Stimulated activated naive B cell treated with anti-CD40 and anti-IgM and Interleukin-4, amounts not matched to agents 10 μg/mL and 1 μg/mL and 100 μg/mL, for 72 hours (primary cell): Measurements from ENCODE around the gene KIF1A.

Experiments
- ATAC-seq, 2 donors: fragments of 150-1000 bp; cut with Tn5 transposase; replicated peaks; 2 replicates each; pipeline ENCODE4 v1.10.0; 2021; ENCODE audit warnings: moderate library complexity in 1 of 2
- DNase-seq: peaks from one replicate; pipeline ENCODE4 v3.0.0; 2021
- H3K27ac Mint-ChIP-seq: one replicate; pipeline ENCODE4 v1.8.0; 2022; ENCODE audit warnings: mild to moderate bottlenecking, mixed read lengths
- H3K27me3 Mint-ChIP-seq, 2 donors: one replicate each; pipeline ENCODE4 v1.8.0; 2022; ENCODE audit warnings: mixed read lengths in 2 of 2
- H3K36me3 Mint-ChIP-seq, 2 donors: one replicate each; pipeline ENCODE4 v1.8.0; 2022; ENCODE audit warnings: mixed read lengths in 2 of 2, mild to moderate bottlenecking in 1 of 2
- H3K4me1 Mint-ChIP-seq, 2 donors: one replicate each; pipeline ENCODE4 v1.8.0; 2022; ENCODE audit warnings: mixed read lengths in 2 of 2, mild to moderate bottlenecking in 1 of 2
- H3K4me3 Mint-ChIP-seq, 2 donors: one replicate each; pipeline ENCODE4 v1.8.0; 2022; ENCODE audit warnings: mild to moderate bottlenecking in 2 of 2, mixed read lengths in 2 of 2, moderate library complexity in 1 of 2
- H3K9me3 Mint-ChIP-seq, 2 donors: one replicate each; pipeline ENCODE4 v1.8.0; 2022; ENCODE audit warnings: mixed read lengths in 2 of 2, mild to moderate bottlenecking in 1 of 2

KIF1A gene

GRCh38 chr2:240836781-240837467 is 16.9 kb upstream of the KIF1A start:
- H3K27me3 Mint-ChIP-seq, result peaks cover 22 to 48% of the 10 kb centered on the region in 2 donors
- DNase-seq (no peak), ATAC-seq (no peak)
- H3K27ac Mint-ChIP-seq, result no peak overlapping the region
- H3K4me3 Mint-ChIP-seq, result no peak overlapping the region
- H3K4me1 Mint-ChIP-seq, result peaks cover 0 to 7% of the 10 kb centered on the region in 2 donors
- no peaks in the 10 kb centered on the region for H3K36me3 Mint-ChIP-seq
- no peaks in the 10 kb centered on the region for H3K9me3 Mint-ChIP-seq

GRCh38 chr2:240835528-240835927 is 15.5 kb upstream of the KIF1A start:
- DNase-seq (no peak), ATAC-seq (no peak)
- no peak overlapping the region for H3K27ac Mint-ChIP-seq
- peaks cover 20 to 42% of the 10 kb centered on the region in 2 donors for H3K27me3 Mint-ChIP-seq
- H3K4me3 Mint-ChIP-seq, result no peak overlapping the region
- H3K4me1 Mint-ChIP-seq, result peaks cover 3 to 13% of the 10 kb centered on the region in 2 donors
- H3K9me3 Mint-ChIP-seq, result no peaks in the 10 kb centered on the region
- no peaks in the 10 kb centered on the region for H3K36me3 Mint-ChIP-seq

- Mint-ChIP-seq H3K4me1 (peaks cover 3 to 13% of the 10 kb centered on the region in 2 donors), H3K36me3 (no peaks in the 10 kb centered on the region), H3K4me3 (no peak overlapping the region), H3K27ac (no peak overlapping the region), H3K9me3 (no peaks in the 10 kb centered on the region), H3K27me3 (peaks cover 17 to 39% of the 10 kb centered on the region in 2 donors)
- DNase-seq, result no peak
- ATAC-seq, result no peak
These were observed 14.5 kb upstream of the KIF1A start for GRCh38 chr2:240834377-240834975.

- ATAC-seq (no peak), DNase-seq (no peak)
- peaks cover 3 to 13% of the 10 kb centered on the region in 2 donors for H3K4me1 Mint-ChIP-seq
- no peaks in the 10 kb centered on the region for H3K36me3 Mint-ChIP-seq
- no peak overlapping the region for H3K27ac Mint-ChIP-seq
- H3K4me3 Mint-ChIP-seq, result no peak overlapping the region
- H3K27me3 Mint-ChIP-seq, result peaks cover 21 to 37% of the 10 kb centered on the region in 2 donors
- no peaks in the 10 kb centered on the region for H3K9me3 Mint-ChIP-seq
These were observed 13.8 kb upstream of the KIF1A start for GRCh38 chr2:240833724-240834285.

- H3K27me3 Mint-ChIP-seq, result peaks cover 22 to 36% of the 10 kb centered on the region in 2 donors
- ATAC-seq, result no peak
- H3K4me3 Mint-ChIP-seq, result no peak overlapping the region
These were observed 13.0 kb upstream of the KIF1A start for GRCh38 chr2:240832921-240833494.

GRCh38 chr2:240832205-240832727 is 12.2 kb upstream of the KIF1A start:
- no peaks in the 10 kb centered on the region for H3K36me3 Mint-ChIP-seq
- ATAC-seq, result peak; percentile 92 to 97
- peaks cover 18 to 36% of the 10 kb centered on the region in 2 donors for H3K27me3 Mint-ChIP-seq
- H3K4me1 Mint-ChIP-seq, result peaks cover 3 to 13% of the 10 kb centered on the region in 2 donors
- DNase-seq, result peak; percentile 96
- no peaks in the 10 kb centered on the region for H3K9me3 Mint-ChIP-seq
- peak overlapping the region; percentile 75 to 77 for H3K4me3 Mint-ChIP-seq
- peak overlapping the region; percentile 73 for H3K27ac Mint-ChIP-seq

More at GRCh38 chr2:240832921-240833494, 13.0 kb upstream of the KIF1A start:
- Mint-ChIP-seq H3K9me3 (no peaks in the 10 kb centered on the region), H3K27ac (no peak overlapping the region), H3K4me1 (peaks cover 3 to 13% of the 10 kb centered on the region in 2 donors), H3K36me3 (no peaks in the 10 kb centered on the region)
- DNase-seq, result no peak

GRCh38 chr2:240831594-240832204 is 11.7 kb upstream of the KIF1A start:
- ATAC-seq, result no peak

GRCh38 chr2:240825476-240825875 is 5.5 kb upstream of the KIF1A start:
- peaks cover 5 to 8% of the 10 kb centered on the region in 2 donors for H3K9me3 Mint-ChIP-seq

More at GRCh38 chr2:240831594-240832204, 11.7 kb upstream of the KIF1A start:
- peak overlapping the region; percentile 80 for H3K27ac Mint-ChIP-seq
- H3K4me1 Mint-ChIP-seq, result peaks cover 3 to 13% of the 10 kb centered on the region in 2 donors
- H3K36me3 Mint-ChIP-seq, result no peaks in the 10 kb centered on the region
- H3K9me3 Mint-ChIP-seq, result no peaks in the 10 kb centered on the region
- peaks cover 18 to 42% of the 10 kb centered on the region in 2 donors for H3K27me3 Mint-ChIP-seq
- no peak for DNase-seq
- H3K4me3 Mint-ChIP-seq, result peak overlapping the region; percentile 75 to 77

GRCh38 chr2:240823449-240824336 is 3.7 kb upstream of the KIF1A start:
- Mint-ChIP-seq H3K9me3 (peaks cover 5 to 8% of the 10 kb centered on the region in 2 donors), H3K4me3 (no peak overlapping the region), H3K27ac (peak overlapping the region; percentile 17), H3K36me3 (peaks cover 4 to 6% of the 10 kb centered on the region in 2 donors), H3K27me3 (peaks cover 56 to 79% of the 10 kb centered on the region in 2 donors), H3K4me1 (peaks cover 6 to 9% of the 10 kb centered on the region in 2 donors)
- no peak for DNase-seq
- ATAC-seq, result no peak

More at GRCh38 chr2:240825476-240825875, 5.5 kb upstream of the KIF1A start:
- DNase-seq, result no peak
- Mint-ChIP-seq H3K4me1 (peaks cover 6 to 9% of the 10 kb centered on the region in 2 donors), H3K27me3 (peaks cover 64 to 88% of the 10 kb centered on the region in 2 donors), H3K27ac (no peak overlapping the region), H3K36me3 (peaks cover 4 to 6% of the 10 kb centered on the region in 2 donors), H3K4me3 (no peak overlapping the region)
- ATAC-seq, result no peak

- ATAC-seq (no peak), DNase-seq (no peak)
- H3K9me3 Mint-ChIP-seq, result peaks cover 5 to 8% of the 10 kb centered on the region in 2 donors
- peaks cover 12 to 15% of the 10 kb centered on the region in 2 donors for H3K4me1 Mint-ChIP-seq
- H3K36me3 Mint-ChIP-seq, result peaks cover 4 to 6% of the 10 kb centered on the region in 2 donors
- H3K4me3 Mint-ChIP-seq, result no peak overlapping the region
- no peak overlapping the region for H3K27ac Mint-ChIP-seq
- H3K27me3 Mint-ChIP-seq, result peaks cover 64 to 82% of the 10 kb centered on the region in 2 donors
These were observed 2.3 kb upstream of the KIF1A start for GRCh38 chr2:240822280-240822847.

- DNase-seq (no peak), ATAC-seq (no peak)
- H3K36me3 Mint-ChIP-seq, result peaks cover 4 to 6% of the 10 kb centered on the region in 2 donors
- H3K4me1 Mint-ChIP-seq, result peaks cover 12 to 15% of the 10 kb centered on the region in 2 donors
- peaks cover 5 to 8% of the 10 kb centered on the region in 2 donors for H3K9me3 Mint-ChIP-seq
- H3K27ac Mint-ChIP-seq, result no peak overlapping the region
- H3K4me3 Mint-ChIP-seq, result peak overlapping the region; percentile 36 to 71
- H3K27me3 Mint-ChIP-seq, result peaks cover 63 to 78% of the 10 kb centered on the region in 2 donors
These were observed 1.4 kb upstream of the KIF1A start for GRCh38 chr2:240821429-240821778.

- H3K4me3 Mint-ChIP-seq, result peak overlapping the region; percentile 66 to 71
- peaks cover 64 to 78% of the 10 kb centered on the region in 2 donors for H3K27me3 Mint-ChIP-seq
- H3K4me1 Mint-ChIP-seq, result peaks cover 12 to 15% of the 10 kb centered on the region in 2 donors
- no peak overlapping the region for H3K27ac Mint-ChIP-seq
- DNase-seq, result no peak
- peaks cover 5 to 8% of the 10 kb centered on the region in 2 donors for H3K9me3 Mint-ChIP-seq
- ATAC-seq, result peak; percentile 37 to 46
- peaks cover 4 to 6% of the 10 kb centered on the region in 2 donors for H3K36me3 Mint-ChIP-seq
These were observed 799 bp upstream of the KIF1A start for GRCh38 chr2:240820607-240821428.
